Activated CD4-positive, CD25-positive, alpha-beta regulatory T cell treated with anti-CD3 and anti-CD28 coated beads, Interleukin-2, amount 50 U/mL, for 24 hours (primary cell): Measurements from ENCODE around the gene KSR1.
"Not testable (repeated sequence)": the region's sequence is repeated elsewhere in the genome, so short reads cannot be mapped to it uniquely, and the experiment has no call there.

ENCODE experiments used
- ATAC-seq, 2 donors: fragments of 150-1000 bp; cut with Tn5 transposase; one replicate each; pipeline ENCODE4 v1.10.0; 2021; ENCODE audit warnings: mild to moderate bottlenecking in 1 of 2, moderate library complexity in 1 of 2

KSR1 gene

DNA sequence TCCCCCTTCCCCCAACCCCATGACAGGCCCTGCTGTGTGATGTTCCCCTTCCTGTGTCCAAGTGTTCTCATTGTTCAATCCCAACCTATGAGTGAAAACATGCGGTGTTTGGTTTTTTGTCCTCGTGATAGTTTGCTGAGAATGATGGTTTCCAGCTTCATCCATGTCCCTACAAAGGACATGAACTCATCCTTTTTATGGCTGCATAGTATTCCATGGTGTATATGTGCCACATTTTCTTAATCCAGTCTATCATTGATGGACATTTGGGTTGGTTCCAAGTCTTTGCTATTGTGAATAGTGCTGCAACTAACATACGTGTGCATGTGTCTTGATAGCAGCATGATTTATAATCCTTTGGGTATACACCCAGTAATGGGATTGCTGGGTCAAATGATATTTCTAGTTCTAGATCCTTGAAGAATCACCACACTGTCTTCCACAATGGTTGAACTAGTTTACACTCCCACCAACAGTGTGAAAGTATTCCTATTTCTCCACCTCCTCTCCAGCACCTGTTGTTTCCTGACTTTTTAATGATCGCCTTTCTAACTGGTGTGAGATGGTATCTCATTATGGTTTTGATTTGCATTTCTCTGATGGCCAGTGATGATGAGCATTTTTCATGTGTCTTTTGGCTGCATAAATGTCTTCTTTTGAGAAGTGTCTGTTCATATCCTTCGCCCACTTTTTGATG, 28.9 kb upstream of the KSR1 start:
- not testable (repeated sequence) for ATAC-seq

GRCh38 chr17:27428781-27429505, 27.3 kb upstream of the KSR1 start:
- no peak for ATAC-seq

DNA sequence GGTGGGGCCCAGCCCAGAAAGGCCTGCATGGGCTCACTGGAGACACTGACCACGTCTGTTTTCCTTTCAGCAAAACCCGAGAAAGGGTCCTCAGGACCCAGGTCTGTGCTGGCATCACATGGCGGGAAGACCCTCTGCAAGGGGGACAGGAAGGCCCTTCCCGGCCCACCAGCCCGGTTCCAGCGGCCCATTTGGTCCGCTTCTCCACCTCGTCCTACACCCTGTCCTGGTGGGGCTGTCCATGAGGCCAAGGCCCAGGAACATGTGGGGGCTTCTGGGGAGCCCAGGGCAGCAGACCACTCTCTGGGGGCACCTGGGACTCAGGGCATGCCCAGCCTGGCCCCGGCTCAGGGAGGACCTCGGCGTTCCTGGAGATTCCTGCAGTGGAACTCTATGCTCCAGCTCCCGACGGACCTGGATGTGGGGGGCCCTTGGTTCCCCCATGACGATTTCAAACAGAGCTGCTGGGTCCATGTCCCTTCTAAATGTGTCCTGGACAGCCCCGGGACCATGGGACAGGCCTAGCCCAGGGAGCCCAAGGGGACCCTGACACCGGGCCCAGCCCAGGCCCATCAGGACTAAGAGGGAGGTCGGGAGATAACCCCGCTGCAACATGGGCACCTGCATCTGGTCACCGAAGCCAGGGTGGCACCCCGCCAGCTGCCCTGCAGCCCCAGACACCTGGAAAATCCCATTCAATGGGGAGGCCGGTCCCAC, 26.4 kb upstream of the KSR1 start:
- ATAC-seq, result no peak

- ATAC-seq, result no peak
These were observed 25.8 kb upstream of the KSR1 start for GRCh38 chr17:27430383-27430840.

DNA sequence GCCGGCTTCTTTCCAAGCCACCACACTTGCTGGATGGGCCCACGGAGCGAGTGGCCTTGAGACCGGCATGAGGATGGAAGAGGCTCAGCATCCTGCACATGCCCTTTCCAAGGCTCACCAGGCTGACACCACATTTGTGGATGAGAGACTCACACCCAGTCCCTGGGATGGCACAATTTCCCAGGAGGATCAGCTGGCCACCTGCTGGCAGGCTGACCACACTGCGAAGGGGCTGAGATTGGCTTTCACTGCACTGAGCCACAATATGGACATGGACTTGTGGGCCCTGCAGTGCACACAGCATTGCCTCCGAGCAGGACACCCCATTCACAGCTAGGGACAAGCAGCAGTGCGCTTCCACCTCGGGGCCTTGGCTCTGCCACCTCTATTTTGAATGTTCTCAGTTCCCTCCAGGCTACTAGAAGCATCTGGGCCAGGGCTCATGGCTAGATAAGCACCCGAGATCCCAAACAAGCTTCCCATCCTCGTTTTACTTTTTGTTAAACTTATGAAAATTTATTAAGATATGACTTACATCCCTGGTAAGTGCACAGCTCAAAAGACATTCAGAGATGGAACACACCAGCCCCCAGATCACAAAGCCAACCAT, 25.3 kb upstream of the KSR1 start:
- no peak for ATAC-seq

- ATAC-seq, result no peak
These were observed 22.7 kb upstream of the KSR1 start for GRCh38 chr17:27433521-27433920.

DNA sequence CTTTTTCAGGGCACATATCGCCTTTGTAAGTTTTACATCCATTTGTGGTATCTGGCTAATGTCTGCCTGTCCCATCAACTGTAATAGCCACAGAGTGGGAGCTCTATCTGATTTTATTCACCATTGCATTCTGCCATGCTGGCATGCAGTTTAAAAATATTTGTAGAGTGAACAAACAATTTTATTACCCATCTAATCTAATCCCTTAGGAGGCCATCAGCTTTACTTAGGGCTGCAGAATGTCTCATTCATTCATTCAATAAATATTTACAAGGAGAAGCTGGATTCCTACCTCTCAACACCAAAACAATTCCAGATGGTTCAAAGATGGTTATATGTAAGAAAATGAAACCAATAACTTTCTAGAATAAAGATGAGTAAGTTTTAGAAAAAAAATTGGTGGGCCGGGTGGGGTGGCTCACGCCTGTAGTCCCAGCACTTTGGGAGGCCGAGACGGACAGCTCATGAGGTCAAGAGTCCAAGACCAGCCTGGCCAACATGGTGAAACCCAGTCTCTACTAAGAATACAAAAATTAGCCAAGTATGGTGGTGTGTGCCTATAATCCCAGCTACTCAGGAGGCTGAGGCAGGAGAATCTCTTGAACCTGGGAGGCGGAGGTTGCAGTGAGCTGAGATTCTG, 20.7 kb upstream of the KSR1 start:
- ATAC-seq, result not testable (repeated sequence)

DNA sequence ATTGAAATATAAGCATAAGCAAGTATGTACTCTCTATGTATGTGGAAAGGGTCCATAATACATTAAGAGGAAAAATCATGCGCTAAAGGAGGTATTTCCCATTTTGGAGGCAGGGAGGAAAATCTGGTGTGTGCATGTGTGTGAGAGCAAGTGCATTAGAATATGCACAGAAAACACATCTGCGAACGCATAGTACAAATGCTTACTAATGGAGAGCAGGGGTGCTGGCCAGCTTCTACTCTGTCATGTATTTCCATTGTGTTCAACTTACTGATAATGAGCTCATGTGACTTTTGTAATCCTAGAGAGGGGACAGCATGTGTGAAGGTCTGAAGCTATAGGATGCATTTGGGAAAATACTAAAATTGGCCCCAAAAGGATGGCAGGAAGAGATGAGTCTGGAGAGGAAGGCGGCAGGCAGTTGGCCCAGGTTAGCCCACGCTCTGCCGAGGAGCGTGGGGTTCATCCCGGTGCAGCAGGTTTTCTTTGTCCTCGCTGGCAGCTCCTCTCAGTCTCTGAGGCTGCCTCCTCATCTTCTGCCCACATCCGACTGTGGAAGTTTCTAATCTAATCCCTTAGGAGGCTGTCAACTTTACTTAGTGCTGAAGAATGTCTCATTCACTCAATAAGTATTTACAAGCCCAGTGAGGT, 17.8 kb upstream of the KSR1 start:
- ATAC-seq, result no peak

- peak in 1 of 2 donors; percentile 13 for ATAC-seq
These were observed 16.9 kb upstream of the KSR1 start for GRCh38 chr17:27439342-27439741.

DNA sequence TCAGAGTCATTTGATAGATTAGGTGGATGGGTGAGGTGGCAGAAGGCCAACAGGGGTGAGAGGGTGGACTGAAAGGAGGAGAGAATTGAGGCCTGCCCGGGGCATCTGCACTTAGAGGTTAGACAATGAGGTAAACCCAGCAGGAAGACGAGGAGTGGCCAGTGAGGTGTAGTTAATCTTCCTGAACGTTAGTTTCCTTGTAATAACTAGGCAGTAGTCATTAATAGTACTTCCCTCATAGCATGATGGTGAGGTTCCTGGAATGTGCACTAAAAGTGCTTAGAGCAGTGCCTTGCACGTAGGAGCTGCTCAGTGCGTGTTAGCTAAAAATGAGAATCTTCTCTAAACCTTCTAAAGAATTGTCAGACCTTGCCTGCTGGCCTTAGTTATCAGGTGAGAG, 13.5 kb upstream of the KSR1 start:
- ATAC-seq, result no peak

DNA sequence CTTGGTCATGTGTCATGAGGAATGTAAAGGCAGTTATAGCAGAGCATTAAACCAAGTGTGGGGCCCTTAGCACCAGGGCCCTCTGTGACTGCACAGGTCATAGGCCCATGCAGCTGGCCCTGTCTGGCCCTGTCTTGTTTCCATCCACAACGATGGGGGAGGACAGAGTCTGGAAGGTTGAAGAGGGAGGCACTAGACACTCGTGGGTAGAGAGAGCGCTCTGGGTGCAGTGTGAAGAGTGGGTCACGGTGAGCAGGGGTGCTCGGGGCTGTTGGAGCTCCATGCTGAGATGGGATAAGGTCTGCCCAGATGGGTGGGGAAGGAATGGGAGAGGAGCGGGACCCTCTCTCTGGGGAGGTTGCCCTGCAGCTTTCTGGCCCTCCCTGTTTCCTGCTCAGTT, 12.8 kb upstream of the KSR1 start:
- ATAC-seq, result no peak

- ATAC-seq, result no peak
These were observed 10.3 kb upstream of the KSR1 start for GRCh38 chr17:27445971-27446370.

DNA sequence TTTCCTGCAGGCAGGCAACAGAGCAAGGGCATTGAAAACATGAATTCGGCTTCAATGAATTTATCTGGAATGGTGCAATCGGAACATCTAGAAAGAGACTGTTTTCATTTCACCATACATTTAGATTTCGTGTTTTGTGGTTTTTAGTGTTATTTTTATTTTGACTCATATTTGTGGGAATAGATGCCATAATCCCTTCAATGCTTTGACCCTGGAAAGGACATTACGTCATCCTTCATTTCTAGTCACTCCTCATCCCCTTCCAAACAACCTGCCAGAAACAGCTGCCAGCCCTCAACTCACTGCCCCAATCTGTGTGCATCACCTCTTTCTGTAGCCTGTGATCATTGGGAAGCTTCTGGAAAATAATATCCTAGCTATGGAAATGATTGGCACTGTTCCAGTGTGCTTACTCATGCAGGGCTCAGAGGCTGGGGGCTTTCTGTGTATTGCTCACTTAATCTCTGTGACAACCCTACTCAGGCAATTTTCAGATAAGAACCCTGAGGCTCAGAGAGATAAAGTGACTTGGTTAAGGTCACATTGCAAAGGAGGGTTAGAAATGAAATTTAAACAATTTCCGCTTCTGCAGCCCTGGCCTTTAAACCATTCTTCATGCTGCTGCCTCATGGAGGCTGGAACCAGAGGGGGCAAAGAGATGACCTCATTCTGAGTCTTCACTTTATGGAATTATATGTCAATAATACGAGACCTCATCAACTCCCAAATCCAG, 9.5 kb upstream of the KSR1 start:
- ATAC-seq, result no peak

GRCh38 chr17:27448534-27448933, 7.7 kb upstream of the KSR1 start:
- ATAC-seq, result not testable (repeated sequence)

DNA sequence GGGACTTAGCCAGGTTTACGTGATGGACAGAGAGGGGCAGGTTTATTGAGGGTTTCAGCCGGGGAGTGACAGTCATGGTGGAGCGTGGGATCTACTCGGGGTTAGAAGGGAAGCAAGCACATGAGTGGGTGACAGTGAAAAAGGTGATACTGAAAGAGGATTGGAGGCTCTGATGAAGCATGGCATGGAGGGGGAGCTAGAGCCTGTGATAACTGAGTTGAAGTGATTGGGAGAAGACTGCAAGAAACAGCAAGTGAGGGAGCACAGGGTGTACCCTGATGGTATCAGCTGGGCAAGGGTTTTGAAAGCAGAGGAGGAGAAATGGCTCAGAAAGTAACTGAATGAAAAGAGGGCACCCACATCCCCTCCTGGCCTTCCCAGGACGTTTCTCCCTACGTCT, 6.7 kb upstream of the KSR1 start:
- ATAC-seq, result no peak

DNA sequence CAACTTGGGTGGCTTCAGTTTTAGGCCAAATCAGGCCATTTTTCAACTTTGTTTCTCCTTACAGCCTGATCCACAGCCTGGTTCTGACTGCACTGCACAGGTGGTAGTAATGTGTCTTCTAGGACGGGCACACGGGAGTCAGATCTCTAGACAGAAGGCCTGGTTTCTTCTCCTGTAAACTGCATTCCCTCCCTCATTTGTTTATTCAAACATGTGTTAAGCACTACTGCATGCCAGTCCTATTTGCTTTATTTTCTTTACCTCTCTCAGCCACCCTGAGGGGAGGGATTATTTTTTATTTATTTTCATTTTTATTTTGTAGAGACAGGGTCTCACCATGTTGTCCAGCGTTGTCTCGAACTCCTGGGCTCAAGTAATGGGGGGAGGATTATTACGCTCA, 6.3 kb upstream of the KSR1 start:
- no peak for ATAC-seq

DNA sequence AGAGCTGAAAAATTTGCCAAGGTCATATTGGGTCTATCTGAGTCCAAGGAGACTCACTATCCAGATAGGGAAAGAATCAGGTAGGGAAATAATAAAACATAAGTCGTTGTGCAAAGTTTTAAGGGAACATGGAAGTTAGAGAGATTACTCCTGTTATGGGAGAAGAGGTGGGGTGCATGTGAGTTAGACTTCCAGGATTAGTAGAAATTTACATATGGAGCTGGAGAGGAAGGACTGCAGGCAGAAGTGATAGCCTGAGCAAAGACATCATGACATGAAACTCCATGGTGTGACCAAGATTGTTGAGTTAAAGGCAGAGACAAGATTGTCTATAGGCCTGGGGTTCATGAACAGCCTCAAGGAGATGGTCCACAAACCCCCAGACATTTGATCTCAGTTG, 5.8 kb upstream of the KSR1 start:
- ATAC-seq, result no peak

GRCh38 chr17:27451906-27452305, 4.3 kb upstream of the KSR1 start:
- ATAC-seq, result no peak

DNA sequence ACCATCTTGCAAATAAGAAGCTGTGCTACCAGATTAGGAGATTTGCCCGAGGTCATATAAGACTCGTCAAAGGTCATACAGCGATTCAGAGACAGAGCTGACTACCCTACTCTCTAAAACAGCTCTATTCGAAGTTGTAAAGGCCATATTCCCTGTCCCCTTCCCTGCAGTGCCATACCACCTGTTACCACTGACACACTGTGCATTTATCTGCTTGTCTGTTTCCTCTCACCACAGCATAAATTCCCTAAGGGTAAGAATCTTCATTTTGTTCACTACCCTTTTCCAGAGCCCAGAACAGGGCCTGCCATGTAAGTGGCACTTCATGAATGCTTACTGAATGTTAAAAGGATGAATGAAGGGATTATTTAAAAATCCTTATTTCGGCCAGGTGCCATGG, 3.4 kb upstream of the KSR1 start:
- ATAC-seq, result no peak

- no peak for ATAC-seq
These were observed 2.8 kb upstream of the KSR1 start for GRCh38 chr17:27453471-27453870.

DNA sequence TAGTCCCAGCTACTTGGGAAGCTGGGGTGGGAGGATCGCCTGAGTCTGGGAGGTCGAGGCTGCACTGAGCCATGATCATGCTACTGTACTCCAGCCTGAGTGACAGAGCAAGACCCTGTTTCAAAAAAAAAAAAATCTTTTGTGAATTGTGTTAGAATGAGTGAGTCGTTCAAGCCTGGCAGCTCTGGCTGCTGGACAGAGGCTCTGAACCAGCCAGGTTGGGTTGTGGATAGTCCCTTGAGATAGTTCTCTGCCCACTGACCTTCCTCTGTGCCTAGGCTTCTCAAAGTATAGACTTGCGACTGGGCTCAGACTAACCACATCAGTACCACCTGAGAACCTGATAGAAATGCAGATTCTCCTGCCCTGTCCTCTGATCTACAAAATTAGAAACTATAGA, 2.2 kb upstream of the KSR1 start:
- no peak for ATAC-seq
